Coronary artery (tissue), 2 donors: ENCODE results near the gene VENTX.

Experiments used
- DNase-seq: peaks from one replicate; pipeline ENCODE4 v3.0.0-alpha.2; 2017; ENCODE audit warnings: low spot score
- H3K27ac ChIP-seq, 2 donors: fragments of 200-600 bp; sonication (generic); one replicate each; pipeline ENCODE4 v1.5.1; 2016 to 2019
- H3K4me3 ChIP-seq: fragments of 200-600 bp; sonication (generic); 2 replicates; pipeline ENCODE4 v1.5.1; 2016; ENCODE audit warnings: mild to moderate bottlenecking, moderate library complexity
- CTCF ChIP-seq: fragments of 200-600 bp; sonication (generic); IDR thresholded peaks from one replicate; pipeline ENCODE4 v1.5.1; 2019; ENCODE audit warnings: antibody characterized with exemption

VENTX gene

GRCh38 chr10:133198621-133199487, 38.8 kb upstream of the VENTX start:
- no peak overlapping the region for H3K4me3 ChIP-seq
- no peak for DNase-seq
- TF ChIP-seq CTCF = no peak
- H3K27ac ChIP-seq = no peak overlapping the region

- no peak for TF ChIP-seq CTCF
- DNase-seq = no peak
- H3K27ac ChIP-seq = no peak overlapping the region
- no peak overlapping the region for H3K4me3 ChIP-seq
Observed at GRCh38 chr10:133199488-133199885, 38.2 kb upstream of the VENTX start.

GRCh38 chr10:133199992-133200611, 37.6 kb upstream of the VENTX start:
- Histone ChIP-seq H3K4me3 (no peak overlapping the region), H3K27ac (no peak overlapping the region)
- no peak for TF ChIP-seq CTCF
- no peak for DNase-seq

GRCh38 chr10:133200621-133201031, 37.0 kb upstream of the VENTX start:
- no peak for TF ChIP-seq CTCF
- no peak for DNase-seq
- H3K27ac ChIP-seq = no peak overlapping the region
- H3K4me3 ChIP-seq = no peak overlapping the region

GRCh38 chr10:133201151-133201947, 36.3 kb upstream of the VENTX start:
- Histone ChIP-seq H3K27ac (no peak overlapping the region), H3K4me3 (no peak overlapping the region)
- no peak for TF ChIP-seq CTCF
- DNase-seq = no peak

- TF ChIP-seq CTCF = no peak
- no peak overlapping the region for H3K27ac ChIP-seq
- DNase-seq = no peak
- H3K4me3 ChIP-seq = no peak overlapping the region
Observed at GRCh38 chr10:133201948-133202725, 35.5 kb upstream of the VENTX start.
